SH-SY5Y (cell line): Measurements from ENCODE around the gene OR2S2.

ENCODE experiments used
- GATA2 ChIP-seq: IDR thresholded peaks from 2 replicates; pipeline ENCODE4 v1.6.1; 2011; ENCODE audit warnings: mild to moderate bottlenecking, low read depth, low read length
- GATA3 ChIP-seq: IDR thresholded peaks from 2 replicates; pipeline ENCODE4 v1.6.1; 2011; ENCODE audit warnings: low read depth, mild to moderate bottlenecking, low read length, moderate library complexity

GRCh38 chr9:35907711-35908503, 50.0 kb downstream of the OR2S2 start:
- TF ChIP-seq GATA2 (no peak), GATA3 (no peak)
